Measurements from ENCODE around the gene CAMK2D.

CAMK2D gene

GRCh38 chr4:113594231-113594556 lies 167.3 kb downstream of the CAMK2D start:
- no peak for DNase-seq

- DNase-seq = no peak
Measured at GRCh38 chr4:113593400-113594230, 167.9 kb downstream of the CAMK2D start.

GRCh38 chr4:113591982-113592381 lies 169.6 kb downstream of the CAMK2D start:
- no peak for DNase-seq

- DNase-seq = no peak
Measured at GRCh38 chr4:113588895-113589668, 172.5 kb downstream of the CAMK2D start.

- no peak for DNase-seq
Measured at GRCh38 chr4:113587640-113588275, 173.8 kb downstream of the CAMK2D start.

GRCh38 chr4:113587156-113587555 lies 174.4 kb downstream of the CAMK2D start:
- DNase-seq = no peak

GRCh38 chr4:113586072-113586471 lies 175.5 kb downstream of the CAMK2D start:
- no peak for DNase-seq

GRCh38 chr4:113584407-113585150 lies 177.0 kb downstream of the CAMK2D start:
- no peak for DNase-seq

- DNase-seq = no peak
Measured at GRCh38 chr4:113582737-113583136, 178.8 kb downstream of the CAMK2D start.

- no peak for DNase-seq
Measured at GRCh38 chr4:113579360-113579759, 182.2 kb downstream of the CAMK2D start.

- DNase-seq = no peak
Measured at GRCh38 chr4:113576947-113577678, 184.4 kb downstream of the CAMK2D start.

- DNase-seq = no peak
Measured at GRCh38 chr4:113575401-113575800, 186.1 kb downstream of the CAMK2D start.

GRCh38 chr4:113574636-113575103 lies 186.9 kb downstream of the CAMK2D start:
- DNase-seq = no peak

GRCh38 chr4:113572620-113573019 lies 188.9 kb downstream of the CAMK2D start:
- DNase-seq = no peak

GRCh38 chr4:113566015-113566795 lies 195.3 kb downstream of the CAMK2D start:
- no peak for DNase-seq

GRCh38 chr4:113565702-113566012 lies 195.9 kb downstream of the CAMK2D start:
- DNase-seq = no peak

- DNase-seq = no peak
Measured at GRCh38 chr4:113564493-113564892, 197.0 kb downstream of the CAMK2D start.

GRCh38 chr4:113563691-113564378 lies 197.7 kb downstream of the CAMK2D start:
- no peak for DNase-seq

GRCh38 chr4:113561758-113562157 lies 199.8 kb downstream of the CAMK2D start:
- no peak for DNase-seq

- no peak for DNase-seq
Measured at GRCh38 chr4:113561092-113561491, 200.4 kb downstream of the CAMK2D start.

GRCh38 chr4:113560579-113560978 lies 201.0 kb downstream of the CAMK2D start:
- DNase-seq = no peak
